Heart left ventricle (tissue), 16 donors: ENCODE results near the gene KDM2A. TPM values are rescaled to one million over a fixed set of nuclear protein-coding genes. Genes with fewer than 3 reads are reported as not detected.

ENCODE experiments used
- ATAC-seq, 4 donors: fragments of 200-7000 bp; cut with Tn5 transposase; one replicate each; pipeline ENCODE4 v1.9.1; 2020 to 2022; ENCODE audit warnings: moderate library complexity in 4 of 4, mild to moderate bottlenecking in 3 of 4, moderate number of reproducible peaks in 1 of 4
- DNase-seq, 5 donors: peaks; one replicate each; pipeline ENCODE4 v3.0.0-alpha.2; 2020
- H3K27ac ChIP-seq, 12 donors: fragments of 200-600 bp; sonication (generic) in 4 of 12; one replicate each; pipeline versions ENCODE4 v1.5.0 to v1.8.0; 2016 to 2022; ENCODE audit warnings: mild to moderate bottlenecking in 2 of 12
- H3K27me3 ChIP-seq, 9 donors: fragments of 200-600 bp; sonication (generic) in 2 of 9; one replicate each; pipeline versions ENCODE4 v1.5.1 to v1.8.0; 2016 to 2022; ENCODE audit warnings: mild to moderate bottlenecking in 3 of 9
- H3K36me3 ChIP-seq, 9 donors: fragments of 200-600 bp; sonication (generic) in 2 of 9; one replicate each; pipeline versions ENCODE4 v1.5.0 to v1.8.0; 2018 to 2022; ENCODE audit warnings: mild to moderate bottlenecking in 2 of 9
- H3K4me1 ChIP-seq, 12 donors: fragments of 200-600 bp; sonication (generic) in 4 of 12; one replicate each; pipeline versions ENCODE4 v1.5.0 to v1.8.0; 2016 to 2022; ENCODE audit warnings: mild to moderate bottlenecking in 3 of 12
- H3K4me3 ChIP-seq, 12 donors: fragments of 200-600 bp; sonication (generic) in 4 of 12; one replicate each; pipeline versions ENCODE4 v1.5.0 to v1.8.0; 2017 to 2022; ENCODE audit warnings: mild to moderate bottlenecking in 9 of 12, moderate library complexity in 4 of 12
- H3K9me3 ChIP-seq, 12 donors: fragments of 200-600 bp; sonication (generic) in 4 of 12; one replicate each; pipeline versions ENCODE4 v1.5.0 to v1.8.0; 2016 to 2022; ENCODE audit warnings: mild to moderate bottlenecking in 1 of 12
- POLR2A ChIP-seq, 2 donors: fragments of 450-650 bp; IDR thresholded peaks; one replicate each; pipeline ENCODE4 v1.6.1; 2017; ENCODE audit warnings: antibody characterized with exemption in 2 of 2, mild to moderate bottlenecking in 2 of 2, moderate library complexity in 2 of 2
- WGBS, 4 donors: extraction: QIAGEN DNeasy Blood & Tissue Kit in 2 of 4; methylation state at CpG; one replicate each; pipeline versions ENCODE4 v1.1.5 to v1.1.7; 2013 to 2018; 5-methylcytosine and 5-hydroxymethylcytosine counted together
- intact Hi-C, 10 donors: fragments of 100-400 bp; cut with DNase I; formaldehyde crosslinking; loops; one replicate each; pipeline versions ENCODE4 v1.11.1 to v1.14.2; 2022
- polyA plus RNA-seq, 2 donors: library from polyadenylated mRNA; stranded (reverse); fragments of 200-250 nt; gene quantifications; one replicate each; pipeline ENCODE4 v1.2.3, GENCODE V29; 2013
- total RNA-seq, 9 donors: library from RNA; depleted of rRNA in 2 of 9; stranded (reverse); fragments of >200 nt in 2 of 9; fragmentation: NEBNext Ultra II Directional in 3 of 9; extraction: Animal tissue kit (Norgen Biotek cat#: 25700) in 3 of 9; gene quantifications; one replicate each; pipeline versions ENCODE4 v1.1.0 to v1.2.4, GENCODE V29; 2016 to 2023
- TF ChIP-seq, protein P1 (sequence below), 12 donors: fragments of 200-600 bp; sonication (generic) in 4 of 12; IDR thresholded peaks; one replicate each; pipeline versions ENCODE4 v1.5.0 to v1.8.0; 2018 to 2022; ENCODE audit warnings: antibody characterized with exemption in 12 of 12, mild to moderate bottlenecking in 5 of 12
- donor health status: ischemic (EF 13 %, LVEDD 7.1; RV severe dilation, severe dysfunction).
- donor health status: healthy with polysubstance abuse.
- donor health status: DM: no; HTN: yes; CAD: no.
- donor health status: DM: no; HTN: no; CAD: no.
- donor health status: ischemic (EF 25% LVEDD 6.9; RV normal size, moderate dysfunction).
- donor health status: ischemic (EF 25% LVEDD 5.7; RV mildly dilated, moderate dysfunction).
- donor health status: healthy.
- donor health status: DM: yes; HTN: yes; CAD: no.
- donor health status: ischemic (EF 35%, LVEDD 5.7; RV mildly dilated, moderate dysfunction).
- donor health status: nonischemic (EF 11% LVEDD 7.7; RV severe dilation, severe dysfunction).
- donor health status: DM: yes; HTN: yes; CAD: no.
- donor health status: PGD.
- donor health status: ischemic (EF 29% LVEDD 5.4; RV normal size, mild dysfunction).
- donor health status: nonischemic (EF 23%, LVEDD 6.1; RV moderate dilation, normal function).

The KDM2A gene
- total and polyA plus RNA-seq, 11 donors, result 23.4 to 66.4 (median 37.3) TPM

DNA sequence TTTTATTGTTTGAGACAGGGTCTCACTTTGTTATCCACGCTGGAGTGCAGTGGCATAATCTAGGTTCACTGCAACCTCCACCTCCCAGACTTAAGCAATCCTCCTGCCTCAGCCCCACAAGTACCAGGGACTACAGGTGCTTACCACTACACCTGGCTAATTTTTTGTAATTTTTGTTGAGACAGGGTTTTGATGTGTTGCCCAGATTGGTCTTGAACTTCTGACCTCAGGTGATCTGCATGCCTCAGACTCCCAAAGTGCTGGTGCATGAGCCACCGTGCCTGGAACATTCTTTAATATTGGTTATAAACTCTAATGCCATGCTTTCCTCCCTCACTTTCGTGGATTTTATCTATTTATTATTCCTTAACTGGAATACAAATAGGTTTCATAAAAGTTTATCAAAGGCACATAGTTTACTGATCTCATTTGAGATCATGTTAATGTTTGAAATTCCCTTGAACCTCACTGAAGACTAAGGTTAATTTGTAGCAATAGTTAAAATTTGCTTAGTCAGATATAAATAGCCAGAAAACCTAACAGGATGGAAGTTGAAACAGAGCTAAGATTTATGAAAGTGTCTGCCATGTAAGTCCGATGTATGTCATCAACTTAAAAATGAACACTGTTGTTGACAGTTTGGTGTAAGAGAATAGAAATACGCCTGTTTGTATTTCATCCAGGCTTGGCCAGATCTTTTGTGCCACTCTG lies 27.6 kb downstream of the KDM2A start:
- TF ChIP-seq, protein P1, sequence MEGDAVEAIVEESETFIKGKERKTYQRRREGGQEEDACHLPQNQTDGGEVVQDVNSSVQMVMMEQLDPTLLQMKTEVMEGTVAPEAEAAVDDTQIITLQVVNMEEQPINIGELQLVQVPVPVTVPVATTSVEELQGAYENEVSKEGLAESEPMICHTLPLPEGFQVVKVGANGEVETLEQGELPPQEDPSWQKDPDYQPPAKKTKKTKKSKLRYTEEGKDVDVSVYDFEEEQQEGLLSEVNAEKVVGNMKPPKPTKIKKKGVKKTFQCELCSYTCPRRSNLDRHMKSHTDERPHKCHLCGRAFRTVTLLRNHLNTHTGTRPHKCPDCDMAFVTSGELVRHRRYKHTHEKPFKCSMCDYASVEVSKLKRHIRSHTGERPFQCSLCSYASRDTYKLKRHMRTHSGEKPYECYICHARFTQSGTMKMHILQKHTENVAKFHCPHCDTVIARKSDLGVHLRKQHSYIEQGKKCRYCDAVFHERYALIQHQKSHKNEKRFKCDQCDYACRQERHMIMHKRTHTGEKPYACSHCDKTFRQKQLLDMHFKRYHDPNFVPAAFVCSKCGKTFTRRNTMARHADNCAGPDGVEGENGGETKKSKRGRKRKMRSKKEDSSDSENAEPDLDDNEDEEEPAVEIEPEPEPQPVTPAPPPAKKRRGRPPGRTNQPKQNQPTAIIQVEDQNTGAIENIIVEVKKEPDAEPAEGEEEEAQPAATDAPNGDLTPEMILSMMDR (IDR thresholded peaks at IDR 0.05), result no peak
- TF ChIP-seq POLR2A (IDR thresholded peaks at IDR 0.05), result no peak
- Histone ChIP-seq H3K4me1 (peaks cover 0 to 14% (median 0%) of the 10 kb centered on the region in 12 donors), H3K9me3 (no peaks in the 10 kb centered on the region), H3K27ac (no peak overlapping the region), H3K27me3 (no peaks in the 10 kb centered on the region), H3K4me3 (no peak overlapping the region), H3K36me3 (peaks cover 0 to 92% (median 66%) of the 10 kb centered on the region in 9 donors)
- ATAC-seq (no peak), DNase-seq (no peak)
- 88 to 95% (median 91%) methylated on average over 5 of the region's 5 CpGs for WGBS, 4 donors
- intact Hi-C loops, result no loop called here

DNA sequence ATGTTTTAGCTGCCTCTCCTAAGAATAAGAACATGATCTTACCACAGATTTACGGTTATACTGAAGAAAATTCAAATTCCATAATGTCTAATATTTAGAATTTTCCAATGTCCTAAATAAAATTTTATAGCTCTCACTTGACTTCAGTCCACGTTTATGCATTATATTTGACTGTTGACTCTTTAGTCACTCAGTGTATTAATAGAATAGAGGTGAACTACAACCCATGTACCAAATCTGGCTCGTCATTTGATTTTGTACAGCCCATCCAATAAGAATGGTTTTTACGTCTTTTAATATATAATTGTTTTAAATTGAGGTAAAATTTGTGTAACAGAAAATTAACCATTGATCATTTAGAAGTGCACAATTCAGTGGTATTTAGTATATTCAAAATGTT lies 34.9 kb downstream of the KDM2A start:
- peaks cover 0 to 66% (median 40%) of the 10 kb centered on the region in 9 donors for H3K36me3 ChIP-seq
- DNase-seq (no peak), ATAC-seq (peak in 1 of 4 donors; percentile 54)
- H3K4me3 ChIP-seq, result no peak overlapping the region
- no peak overlapping the region for H3K27ac ChIP-seq
- no peaks in the 10 kb centered on the region for H3K9me3 ChIP-seq
- 65 to 82% (median 69%) methylated on average over 4 of the region's 4 CpGs for WGBS, 4 donors
- intact Hi-C loops, result no loop called here
- no peaks in the 10 kb centered on the region for H3K4me1 ChIP-seq
- TF ChIP-seq, protein P1 (IDR thresholded peaks at IDR 0.05), result no peak
- TF ChIP-seq POLR2A (IDR thresholded peaks at IDR 0.05), result no peak
- no peaks in the 10 kb centered on the region for H3K27me3 ChIP-seq

DNA sequence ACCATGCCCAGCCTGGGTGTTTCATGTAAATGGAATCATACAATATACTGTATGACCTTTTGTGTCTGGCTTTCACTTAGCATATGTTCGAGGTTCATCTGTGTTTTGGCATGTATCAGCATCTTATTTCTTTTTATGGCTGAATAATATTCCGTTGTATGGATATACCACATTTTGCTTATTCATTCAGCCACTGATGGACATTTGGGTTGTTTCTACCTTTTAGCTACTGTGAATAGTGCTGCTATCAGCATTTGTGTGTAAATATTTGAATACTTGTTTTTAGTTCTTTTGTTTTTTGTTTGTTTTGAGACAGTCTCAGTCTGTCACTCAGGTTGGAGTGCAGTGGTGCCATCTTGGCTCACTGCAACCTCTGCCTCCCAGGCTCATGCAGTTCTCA lies 35.7 kb downstream of the KDM2A start:
- ATAC-seq (no peak), DNase-seq (no peak)
- intact Hi-C loops, result no loop called here
- H3K4me1 ChIP-seq, result peaks cover 0 to 7% (median 0%) of the 10 kb centered on the region in 12 donors
- no peaks in the 10 kb centered on the region for H3K9me3 ChIP-seq
- TF ChIP-seq, protein P1 (IDR thresholded peaks at IDR 0.05), result no peak
- TF ChIP-seq POLR2A (IDR thresholded peaks at IDR 0.05), result no peak
- H3K4me3 ChIP-seq, result no peak overlapping the region
- whole genome bisulfite sequencing, 4 donors, result 93 to 99% (median 97%) methylated on average over 2 of the region's 2 CpGs
- H3K36me3 ChIP-seq, result peaks cover 0 to 59% (median 33%) of the 10 kb centered on the region in 9 donors
- no peak overlapping the region for H3K27ac ChIP-seq
- H3K27me3 ChIP-seq, result no peaks in the 10 kb centered on the region

DNA sequence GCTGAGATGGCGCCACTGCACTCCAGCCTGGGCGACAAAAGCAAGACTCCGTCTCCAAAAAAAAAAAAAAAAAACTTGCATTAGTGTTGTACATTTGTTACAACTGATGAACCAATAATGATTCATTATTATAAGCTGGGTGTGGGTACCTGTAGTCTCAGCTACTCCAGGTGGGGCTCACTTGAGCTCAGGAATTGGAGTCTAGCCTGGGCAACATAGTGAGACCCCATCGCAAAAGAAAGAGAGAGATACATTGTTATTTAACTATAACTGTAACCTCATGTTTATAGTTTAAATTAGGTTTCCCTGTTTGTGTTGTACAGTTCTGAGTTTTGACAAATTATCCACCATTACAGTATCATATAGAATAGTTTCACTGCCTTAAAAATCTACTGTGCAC lies 38.6 kb downstream of the KDM2A start:
- Histone ChIP-seq H3K4me1 (peaks cover 0 to 26% (median 9%) of the 10 kb centered on the region in 12 donors), H3K9me3 (no peaks in the 10 kb centered on the region), H3K36me3 (peaks cover 0 to 35% (median 4%) of the 10 kb centered on the region in 9 donors), H3K27me3 (no peaks in the 10 kb centered on the region), H3K4me3 (no peak overlapping the region), H3K27ac (no peak overlapping the region)
- no peak for TF ChIP-seq POLR2A (IDR thresholded peaks at IDR 0.05)
- TF ChIP-seq, protein P1 (IDR thresholded peaks at IDR 0.05), result no peak
- DNase-seq (no peak), ATAC-seq (no peak)
- intact Hi-C loops, result no loop called here
- 91 to 100% (median 97%) methylated on average over 4 of the region's 4 CpGs for WGBS, 4 donors
